ENCODE measurements around the gene ERICH6. TPM values are rescaled to one million over a fixed set of nuclear protein-coding genes. Genes with fewer than 3 reads are reported as not detected.

ERICH6 gene
- total and polyA plus RNA-seq, 2 donors (not counting 3 experiments of a cell fraction or from before 2014, with no cell fraction given) = not detected

GRCh38 chr3:150682824-150683223, 20.9 kb downstream of the ERICH6 start:
- Histone ChIP-seq H3K79me2 (ENCODE audit: control insufficient read depth, insufficient read depth, low read length) (no peaks in the 10 kb centered on the region), H3K27me3 (ENCODE audit: control insufficient read depth in 2 of 2, insufficient read depth in 2 of 2, low read length in 2 of 2) (peaks cover 0 to 8% of the 10 kb centered on the region in 2 experiments), H3K4me3 (replicated peaks in 1 of 3; ENCODE audit: insufficient read depth in 1 of 3, low read depth in 1 of 3, low read length in 3 of 3) (no peak overlapping the region), H3K36me3 (ENCODE audit: control insufficient read depth in 2 of 2, extremely low read depth in 1 of 2, insufficient read depth in 2 of 2, low read length in 2 of 2) (no peaks in the 10 kb centered on the region), H2AFZ (ENCODE audit: low read depth, low read length) (no peak overlapping the region), H3K4me1 (ENCODE audit: control insufficient read depth, extremely low read depth, insufficient read depth, low read length) (no peaks in the 10 kb centered on the region), H3K9ac (replicated peaks; ENCODE audit: extremely low read depth, insufficient read depth, low read length) (no peak overlapping the region), H4K20me1 (replicated peaks; ENCODE audit: control insufficient read depth, extremely low read depth, insufficient read depth, low read length) (no peaks in the 10 kb centered on the region), H3K4me2 (ENCODE audit: insufficient read depth, low read length) (no peak overlapping the region), H3K9me3 (replicated peaks; ENCODE audit: control insufficient read depth, insufficient read depth, low read length) (no peaks in the 10 kb centered on the region), H3K9me1 (replicated peaks; ENCODE audit: control insufficient read depth, extremely low read depth, insufficient read depth, low read length) (no peaks in the 10 kb centered on the region), H3K27ac (ENCODE audit: insufficient read depth, low read depth, low read length) (no peak overlapping the region)
- no peak for FAIRE-seq
- dilution Hi-C loops (cut with MboI; ENCODE audit: extremely low pct_ligation_motif_present, low sequenced_read_pairs) (no loop called here), intact Hi-C loops (cut with micrococcal nuclease) (no loop called here)
- BruUV-seq (replicated peaks) = no TSS peak
- POLR2A ChIA-PET = no interaction called here
- TF ChIP-seq JUN (IDR thresholded peaks at IDR 0.05; ENCODE audit: borderline replicate concordance, insufficient read depth, insufficient read length, low read depth) (no peak), MAX (IDR thresholded peaks at IDR 0.05; ENCODE audit: insufficient read depth, insufficient read length) (no peak), MYC (IDR thresholded peaks at IDR 0.05; ENCODE audit: low read depth, low read length) (no peak), FOS (IDR thresholded peaks at IDR 0.05; ENCODE audit: borderline replicate concordance, insufficient read depth, low read length) (no peak)
- DNase-seq (ENCODE audit: low read depth, low spot score) = no peak
- CTCF ChIA-PET = no interaction called here

- Histone ChIP-seq H3K4me1 (ENCODE audit: control insufficient read depth, extremely low read depth, insufficient read depth, low read length) (no peaks in the 10 kb centered on the region), H3K9ac (replicated peaks; ENCODE audit: extremely low read depth, insufficient read depth, low read length) (no peak overlapping the region), H3K27me3 (ENCODE audit: control insufficient read depth in 2 of 2, insufficient read depth in 2 of 2, low read length in 2 of 2) (peaks cover 0 to 6% of the 10 kb centered on the region in 2 experiments), H2AFZ (ENCODE audit: low read depth, low read length) (no peak overlapping the region), H3K9me1 (replicated peaks; ENCODE audit: control insufficient read depth, extremely low read depth, insufficient read depth, low read length) (no peaks in the 10 kb centered on the region), H3K27ac (ENCODE audit: insufficient read depth, low read depth, low read length) (no peak overlapping the region), H3K79me2 (ENCODE audit: control insufficient read depth, insufficient read depth, low read length) (no peaks in the 10 kb centered on the region), H3K4me3 (replicated peaks in 1 of 3; ENCODE audit: insufficient read depth in 1 of 3, low read depth in 1 of 3, low read length in 3 of 3) (no peak overlapping the region), H3K4me2 (ENCODE audit: insufficient read depth, low read length) (no peak overlapping the region), H3K9me3 (replicated peaks; ENCODE audit: control insufficient read depth, insufficient read depth, low read length) (no peaks in the 10 kb centered on the region), H3K36me3 (ENCODE audit: control insufficient read depth in 2 of 2, extremely low read depth in 1 of 2, insufficient read depth in 2 of 2, low read length in 2 of 2) (no peaks in the 10 kb centered on the region), H4K20me1 (replicated peaks; ENCODE audit: control insufficient read depth, extremely low read depth, insufficient read depth, low read length) (no peaks in the 10 kb centered on the region)
- TF ChIP-seq MYC (IDR thresholded peaks at IDR 0.05; ENCODE audit: low read depth, low read length) (no peak), FOS (IDR thresholded peaks at IDR 0.05; ENCODE audit: borderline replicate concordance, insufficient read depth, low read length) (no peak), POLR2AphosphoS5 (IDR thresholded peaks at IDR 0.05; ENCODE audit: insufficient read depth, low read depth, low read length) (no peak), GATA2 (IDR thresholded peaks at IDR 0.05; ENCODE audit: insufficient read depth, insufficient read length, low read depth, low read length) (no peak), EZH2 (IDR thresholded peaks at IDR 0.05; ENCODE audit: borderline replicate concordance, low read depth, low read length, severe bottlenecking) (no peak), POLR2A (IDR thresholded peaks at IDR 0.05; ENCODE audit: low read depth, low read length) (no peak), MAX (IDR thresholded peaks at IDR 0.05; ENCODE audit: insufficient read depth, insufficient read length) (no peak)
- DNase-seq (ENCODE audit: low read depth, low spot score) (no peak), FAIRE-seq (no peak)
- ChIA-PET CTCF (no interaction called here), POLR2A (no interaction called here)
- dilution Hi-C loops (cut with MboI; ENCODE audit: extremely low pct_ligation_motif_present, low sequenced_read_pairs) (no loop called here), intact Hi-C loops (cut with micrococcal nuclease) (no loop called here)
- no TSS peak for BruUV-seq (replicated peaks)
These were observed 21.4 kb downstream of the ERICH6 start for GRCh38 chr3:150682279-150682678.
